Neural cell (in vitro differentiated cells): ENCODE results near the gene MCTS1. TPM values are rescaled to one million over a fixed set of nuclear protein-coding genes. Genes with fewer than 3 reads are reported as not detected.

Source experiments
- H2AFZ ChIP-seq: fragments of 200-600, 300-800 bp; sonication (generic), shearing (Covaris generic); 2 replicates; pipeline ENCODE4 v1.6.0; 2014; ENCODE audit warnings: low read depth, mild to moderate bottlenecking, antibody characterized with exemption, low read length, moderate library complexity
- H3F3A ChIP-seq: fragments of 200-600 bp; shearing (Covaris generic); 2 replicates; pipeline ENCODE4 v1.6.1; 2016; ENCODE audit warnings: mild to moderate bottlenecking, moderate library complexity, mixed read lengths, antibody characterized with exemption, low read length; ENCODE audit not compliant: insufficient read depth, poor library complexity, severe bottlenecking
- H3K27ac ChIP-seq: fragments of 200-600, 300-800 bp; sonication (generic), shearing (Covaris generic); 2 replicates; pipeline ENCODE4 v1.5.1; 2014; ENCODE audit warnings: mild to moderate bottlenecking, low read length, moderate library complexity
- H3K27me3 ChIP-seq: fragments of 300-800, 200-600 bp; sonication (generic), shearing (Covaris generic); 2 replicates; pipeline ENCODE4 v1.6.0; 2014; ENCODE audit warnings: mild to moderate bottlenecking, low read depth, low read length, moderate library complexity; ENCODE audit not compliant: insufficient read depth
- H3K36me3 ChIP-seq: fragments of 300-800, 200-600 bp; sonication (generic), shearing (Covaris generic); 2 replicates; pipeline ENCODE4 v1.5.1; 2014; ENCODE audit warnings: mild to moderate bottlenecking, antibody characterized with exemption, low read length, moderate library complexity; ENCODE audit not compliant: insufficient read depth
- H3K4me2 ChIP-seq: fragments of 300-800, 200-600 bp; sonication (generic), shearing (Covaris generic); 2 replicates; pipeline ENCODE4 v1.6.0; 2014; ENCODE audit warnings: mild to moderate bottlenecking, low read length
- H3K4me3 ChIP-seq: fragments of 300-800, 200-600 bp; sonication (generic), shearing (Covaris generic); 2 replicates; pipeline ENCODE4 v1.5.1; 2014; ENCODE audit warnings: mild to moderate bottlenecking, low read length, moderate library complexity
- H3K79me2 ChIP-seq: fragments of 200-600 bp; shearing (Covaris generic); replicated peaks from 2 replicates; pipeline ENCODE4 v1.6.0; 2014; ENCODE audit warnings: mild to moderate bottlenecking, low read length, moderate library complexity; ENCODE audit not compliant: insufficient read depth
- H3K9ac ChIP-seq: fragments of 300-800, 200-600 bp; sonication (generic), shearing (Covaris generic); 2 replicates; pipeline ENCODE4 v1.6.1; 2016; ENCODE audit warnings: mild to moderate bottlenecking, low read length, mixed read lengths
- H3K9me2 ChIP-seq: fragments of 200-600 bp; shearing (Covaris generic); 2 replicates; pipeline ENCODE4 v1.6.1; 2016; ENCODE audit warnings: mild to moderate bottlenecking, low read length, mixed read lengths; ENCODE audit not compliant: insufficient read depth
- H3K9me3 ChIP-seq: fragments of 200-600, 300-800 bp; sonication (generic), shearing (Covaris generic); 2 replicates; pipeline ENCODE4 v1.6.1; 2016; ENCODE audit warnings: mild to moderate bottlenecking, mixed run types, low read length, moderate library complexity, mixed read lengths
- H4K20me1 ChIP-seq: fragments of 200-600 bp; shearing (Covaris generic); 2 replicates; pipeline ENCODE4 v1.6.1; 2016; ENCODE audit warnings: mild to moderate bottlenecking, mixed run types; ENCODE audit not compliant: insufficient read depth
- EP300 ChIP-seq: fragments of 450-650 bp; conservative IDR thresholded peaks from 2 replicates; pipeline ENCODE4 v1.6.1; 2014; ENCODE audit warnings: antibody characterized with exemption, mild to moderate bottlenecking, moderate library complexity; ENCODE audit not compliant: poor library complexity, severe bottlenecking
- EZH2 ChIP-seq: fragments of 200-600, 300-800 bp; shearing (Covaris generic), sonication (generic); IDR thresholded peaks from 2 replicates; pipeline ENCODE4 v1.6.1; 2014; ENCODE audit warnings: antibody characterized with exemption, low read length, borderline replicate concordance, mild to moderate bottlenecking; ENCODE audit not compliant: insufficient read depth, poor library complexity, severe bottlenecking
- MXI1 ChIP-seq: fragments of 450-650 bp; conservative IDR thresholded peaks from 2 replicates; pipeline ENCODE4 v1.6.1; 2014; ENCODE audit warnings: antibody characterized with exemption, mild to moderate bottlenecking; ENCODE audit not compliant: poor library complexity, severe bottlenecking
- POLR2AphosphoS5 ChIP-seq: IDR thresholded peaks from 2 replicates; pipeline ENCODE4 v1.6.1; 2012
- RAD21 ChIP-seq: fragments of 450-650 bp; conservative IDR thresholded peaks from 2 replicates; pipeline ENCODE4 v1.6.1; 2014; ENCODE audit warnings: antibody characterized with exemption, mild to moderate bottlenecking, moderate library complexity
- SMC3 ChIP-seq: fragments of 450-650 bp; conservative IDR thresholded peaks from 2 replicates; pipeline ENCODE4 v1.6.1; 2014; ENCODE audit warnings: antibody characterized with exemption, mild to moderate bottlenecking, moderate library complexity; ENCODE audit not compliant: poor library complexity
- TAF1 ChIP-seq: IDR thresholded peaks from 2 replicates; pipeline ENCODE4 v1.6.1; 2012; ENCODE audit warnings: low read depth
- polyA plus RNA-seq: library from polyadenylated mRNA; depleted of rRNA; stranded (reverse); fragments of >200 nt; gene quantifications from 2 replicates; pipeline ENCODE4 v1.2.3, GENCODE V29; 2014
- TF ChIP-seq, protein P1 (sequence below): IDR thresholded peaks from 2 replicates; pipeline ENCODE4 v1.6.1; 2012; ENCODE audit warnings: borderline replicate concordance
- TF ChIP-seq, protein P2 (sequence below): fragments of 450-650 bp; IDR thresholded peaks from 2 replicates; pipeline ENCODE4 v1.5.1; 2014; ENCODE audit warnings: antibody characterized with exemption, mild to moderate bottlenecking, moderate library complexity; ENCODE audit not compliant: poor library complexity, severe bottlenecking

The MCTS1 gene
- polyA plus RNA-seq, 1 donor from 2014 or later = 190 TPM

DNA sequence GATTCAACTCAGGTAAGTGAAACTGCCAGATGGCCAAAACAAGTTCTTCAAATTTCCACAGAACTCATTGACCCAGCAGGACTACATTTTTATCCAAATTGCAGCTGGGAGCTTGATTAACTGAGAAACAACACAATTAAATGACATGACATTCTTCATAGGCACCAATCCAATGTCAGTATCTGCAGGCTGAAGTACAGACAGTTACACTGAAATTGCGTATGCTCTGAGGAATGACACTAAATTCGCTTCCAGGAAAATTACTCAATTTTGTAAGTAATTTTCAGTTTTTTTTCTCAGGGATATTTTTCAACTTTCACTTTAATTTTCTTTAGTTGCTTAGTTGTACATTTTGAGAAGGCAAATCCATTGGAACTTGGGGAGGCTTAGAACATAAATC lies 21.5 kb downstream of the MCTS1 start:
- H3K4me2 ChIP-seq = no peak overlapping the region
- H3K27ac ChIP-seq = no peak overlapping the region
- no peaks in the 10 kb centered on the region for H4K20me1 ChIP-seq
- no peak overlapping the region for H3K9ac ChIP-seq
- no peak overlapping the region for H3K4me3 ChIP-seq
- H3K79me2 ChIP-seq = no peaks in the 10 kb centered on the region
- H3F3A ChIP-seq = no peaks in the 10 kb centered on the region
- no peak overlapping the region for H2AFZ ChIP-seq
- H3K36me3 ChIP-seq = no peaks in the 10 kb centered on the region
- no peaks in the 10 kb centered on the region for H3K9me2 ChIP-seq
- no peaks in the 10 kb centered on the region for H3K9me3 ChIP-seq
- no peaks in the 10 kb centered on the region for H3K27me3 ChIP-seq
- TF ChIP-seq RAD21 (no peak), POLR2AphosphoS5 (no peak)

DNA sequence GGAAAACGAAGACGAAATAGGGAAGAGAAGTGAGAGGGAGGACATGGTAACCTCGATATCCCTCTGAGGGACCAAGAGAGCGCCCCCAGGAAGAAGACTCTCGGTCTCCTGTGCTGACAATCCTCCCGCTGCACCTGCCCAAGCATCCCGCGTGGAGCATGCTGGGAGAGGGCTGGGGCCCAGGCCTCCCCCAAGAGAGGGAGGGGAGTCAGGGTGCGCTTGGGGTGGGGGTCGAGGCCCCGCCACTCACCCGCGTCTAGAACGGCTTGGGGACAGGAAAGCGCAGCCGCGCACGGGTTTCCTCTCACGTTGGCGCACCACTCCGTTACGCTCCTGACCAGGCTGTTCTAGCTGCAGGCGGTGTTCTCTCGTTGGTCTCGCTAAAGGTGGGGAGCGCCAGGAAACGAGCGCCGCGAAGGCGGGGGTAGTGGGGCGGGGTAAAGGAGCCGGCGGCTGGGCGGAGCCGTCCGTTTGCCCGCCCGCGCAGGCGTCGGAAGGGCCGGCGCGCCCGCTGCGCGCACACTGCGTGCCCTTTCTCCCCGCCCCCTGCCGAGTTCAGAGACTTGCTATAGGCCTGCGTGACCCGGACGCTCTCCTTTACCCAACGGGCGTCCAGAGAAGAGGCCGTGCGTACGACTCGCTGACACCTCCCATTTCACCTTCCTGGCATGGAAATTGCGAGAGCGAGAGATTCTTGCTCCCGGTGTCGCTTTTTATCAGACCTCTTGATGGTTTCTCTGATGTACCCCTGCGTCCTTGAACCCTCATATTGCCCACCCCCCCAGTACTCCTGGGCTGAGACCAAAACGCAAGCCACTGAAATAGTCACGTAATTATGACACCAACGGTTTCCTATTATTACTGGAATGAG lies 26.0 kb downstream of the MCTS1 start, which contains the start of gene C1GALT1C1:
C1GALT1C1 (minus strand) TSS at position 388 of the 871 bp plus-strand sequence. CDS start 2,888 bp downstream, outside the sequence.
- peak within 1 kb of the TSS; percentile 73 for H3K4me3 ChIP-seq
- H3K9me3 ChIP-seq = no peaks in the 10 kb centered on the region
- H3K9me2 ChIP-seq = no peaks in the 10 kb centered on the region
- H2AFZ ChIP-seq = peak within 1 kb of the TSS; percentile 45
- no peaks in the 10 kb centered on the region for H3K79me2 ChIP-seq
- H4K20me1 ChIP-seq = no peaks in the 10 kb centered on the region
- H3K36me3 ChIP-seq = no peaks in the 10 kb centered on the region
- H3K9ac ChIP-seq = peak within 1 kb of the TSS; percentile 74
- peak; percentile 3 for TF ChIP-seq EP300
- TF ChIP-seq EZH2 = no peak
- TF ChIP-seq, protein P1, sequence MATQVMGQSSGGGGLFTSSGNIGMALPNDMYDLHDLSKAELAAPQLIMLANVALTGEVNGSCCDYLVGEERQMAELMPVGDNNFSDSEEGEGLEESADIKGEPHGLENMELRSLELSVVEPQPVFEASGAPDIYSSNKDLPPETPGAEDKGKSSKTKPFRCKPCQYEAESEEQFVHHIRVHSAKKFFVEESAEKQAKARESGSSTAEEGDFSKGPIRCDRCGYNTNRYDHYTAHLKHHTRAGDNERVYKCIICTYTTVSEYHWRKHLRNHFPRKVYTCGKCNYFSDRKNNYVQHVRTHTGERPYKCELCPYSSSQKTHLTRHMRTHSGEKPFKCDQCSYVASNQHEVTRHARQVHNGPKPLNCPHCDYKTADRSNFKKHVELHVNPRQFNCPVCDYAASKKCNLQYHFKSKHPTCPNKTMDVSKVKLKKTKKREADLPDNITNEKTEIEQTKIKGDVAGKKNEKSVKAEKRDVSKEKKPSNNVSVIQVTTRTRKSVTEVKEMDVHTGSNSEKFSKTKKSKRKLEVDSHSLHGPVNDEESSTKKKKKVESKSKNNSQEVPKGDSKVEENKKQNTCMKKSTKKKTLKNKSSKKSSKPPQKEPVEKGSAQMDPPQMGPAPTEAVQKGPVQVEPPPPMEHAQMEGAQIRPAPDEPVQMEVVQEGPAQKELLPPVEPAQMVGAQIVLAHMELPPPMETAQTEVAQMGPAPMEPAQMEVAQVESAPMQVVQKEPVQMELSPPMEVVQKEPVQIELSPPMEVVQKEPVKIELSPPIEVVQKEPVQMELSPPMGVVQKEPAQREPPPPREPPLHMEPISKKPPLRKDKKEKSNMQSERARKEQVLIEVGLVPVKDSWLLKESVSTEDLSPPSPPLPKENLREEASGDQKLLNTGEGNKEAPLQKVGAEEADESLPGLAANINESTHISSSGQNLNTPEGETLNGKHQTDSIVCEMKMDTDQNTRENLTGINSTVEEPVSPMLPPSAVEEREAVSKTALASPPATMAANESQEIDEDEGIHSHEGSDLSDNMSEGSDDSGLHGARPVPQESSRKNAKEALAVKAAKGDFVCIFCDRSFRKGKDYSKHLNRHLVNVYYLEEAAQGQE = peak; percentile 30
- peak; percentile 60 for TF ChIP-seq POLR2AphosphoS5
- TF ChIP-seq RAD21 = no peak
- TF ChIP-seq, protein P2, sequence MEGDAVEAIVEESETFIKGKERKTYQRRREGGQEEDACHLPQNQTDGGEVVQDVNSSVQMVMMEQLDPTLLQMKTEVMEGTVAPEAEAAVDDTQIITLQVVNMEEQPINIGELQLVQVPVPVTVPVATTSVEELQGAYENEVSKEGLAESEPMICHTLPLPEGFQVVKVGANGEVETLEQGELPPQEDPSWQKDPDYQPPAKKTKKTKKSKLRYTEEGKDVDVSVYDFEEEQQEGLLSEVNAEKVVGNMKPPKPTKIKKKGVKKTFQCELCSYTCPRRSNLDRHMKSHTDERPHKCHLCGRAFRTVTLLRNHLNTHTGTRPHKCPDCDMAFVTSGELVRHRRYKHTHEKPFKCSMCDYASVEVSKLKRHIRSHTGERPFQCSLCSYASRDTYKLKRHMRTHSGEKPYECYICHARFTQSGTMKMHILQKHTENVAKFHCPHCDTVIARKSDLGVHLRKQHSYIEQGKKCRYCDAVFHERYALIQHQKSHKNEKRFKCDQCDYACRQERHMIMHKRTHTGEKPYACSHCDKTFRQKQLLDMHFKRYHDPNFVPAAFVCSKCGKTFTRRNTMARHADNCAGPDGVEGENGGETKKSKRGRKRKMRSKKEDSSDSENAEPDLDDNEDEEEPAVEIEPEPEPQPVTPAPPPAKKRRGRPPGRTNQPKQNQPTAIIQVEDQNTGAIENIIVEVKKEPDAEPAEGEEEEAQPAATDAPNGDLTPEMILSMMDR = peak; percentile 10
- peak; percentile 63 for TF ChIP-seq MXI1
- H3F3A ChIP-seq = no peaks in the 10 kb centered on the region
- no peaks in the 10 kb centered on the region for H3K27me3 ChIP-seq
- peak within 1 kb of the TSS; percentile 88 for H3K27ac ChIP-seq
- H3K4me2 ChIP-seq = peak within 1 kb of the TSS; percentile 73

DNA sequence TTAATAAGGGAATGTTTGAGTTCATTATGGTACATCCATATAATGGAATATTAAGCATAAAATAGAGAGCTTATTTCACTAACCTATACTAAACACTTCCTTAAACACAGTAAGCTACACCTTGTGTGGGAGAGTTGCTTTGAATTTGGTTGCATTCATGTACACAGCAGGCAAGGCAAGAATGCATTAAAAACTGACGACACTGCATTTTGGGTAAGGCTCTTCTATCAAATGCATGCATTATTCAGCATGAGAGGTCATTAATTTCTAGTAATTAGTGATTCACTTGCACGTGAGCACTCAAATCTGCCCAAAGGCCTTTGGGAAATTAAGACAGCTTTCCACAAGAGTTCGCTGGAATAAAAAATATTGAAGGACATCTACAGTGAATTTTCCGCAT lies 34.7 kb downstream of the MCTS1 start:
- H3F3A ChIP-seq = no peaks in the 10 kb centered on the region
- H3K9me3 ChIP-seq = no peaks in the 10 kb centered on the region
- TF ChIP-seq, protein P1 = no peak
- no peak for TF ChIP-seq RAD21
- no peak for TF ChIP-seq POLR2AphosphoS5
- TF ChIP-seq EP300 = no peak
- TF ChIP-seq SMC3 = no peak
- no peak for TF ChIP-seq EZH2
- no peak for TF ChIP-seq TAF1
- TF ChIP-seq MXI1 = no peak
- TF ChIP-seq, protein P2 = no peak
- no peaks in the 10 kb centered on the region for H3K27me3 ChIP-seq
- no peak overlapping the region for H3K4me2 ChIP-seq
- H3K4me3 ChIP-seq = no peak overlapping the region
- H2AFZ ChIP-seq = no peak overlapping the region
- no peaks in the 10 kb centered on the region for H3K79me2 ChIP-seq
- H3K9ac ChIP-seq = no peak overlapping the region
- H3K9me2 ChIP-seq = no peaks in the 10 kb centered on the region
- H4K20me1 ChIP-seq = no peaks in the 10 kb centered on the region
- H3K36me3 ChIP-seq = no peaks in the 10 kb centered on the region
- no peak overlapping the region for H3K27ac ChIP-seq
